ENCODE measurements around the gene DPF3.

DPF3 gene

GRCh38 chr14:72845196-72845595, 48.7 kb downstream of the DPF3 start:
- in situ Hi-C loops (cut with HindIII; ENCODE audit: low sequenced_read_pairs), result no loop called here

- in situ Hi-C loops (cut with HindIII; ENCODE audit: low sequenced_read_pairs), result no loop called here
Measured at GRCh38 chr14:72844524-72844923, 49.4 kb downstream of the DPF3 start.

GRCh38 chr14:72839753-72840607, 53.9 kb downstream of the DPF3 start:
- in situ Hi-C loops (cut with HindIII; ENCODE audit: low sequenced_read_pairs), result no loop called here

- in situ Hi-C loops (cut with HindIII; ENCODE audit: low sequenced_read_pairs), result no loop called here
Measured at GRCh38 chr14:72839351-72839750, 54.5 kb downstream of the DPF3 start.

DNA sequence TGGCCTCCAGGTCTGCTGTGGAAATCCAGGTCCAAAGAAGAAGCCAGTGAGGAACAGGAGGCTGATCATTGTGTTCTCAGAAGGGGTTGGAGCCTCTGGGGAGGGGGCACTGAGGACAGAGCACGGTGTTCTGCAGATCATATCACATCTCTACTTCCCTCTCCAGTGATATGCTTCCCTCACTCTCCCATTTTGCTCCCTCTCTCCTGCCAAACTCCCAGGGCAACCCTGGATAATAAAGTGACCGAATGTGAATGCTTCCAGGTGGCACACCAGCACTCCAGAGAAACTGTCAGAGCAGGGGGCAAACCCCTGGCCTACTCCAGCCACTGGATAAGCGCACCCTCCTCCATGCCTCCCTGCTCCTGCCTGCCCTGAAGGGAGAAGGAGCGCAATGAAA, 57.8 kb downstream of the DPF3 start:
- in situ Hi-C loops (cut with HindIII; ENCODE audit: low sequenced_read_pairs), result no loop called here

DNA sequence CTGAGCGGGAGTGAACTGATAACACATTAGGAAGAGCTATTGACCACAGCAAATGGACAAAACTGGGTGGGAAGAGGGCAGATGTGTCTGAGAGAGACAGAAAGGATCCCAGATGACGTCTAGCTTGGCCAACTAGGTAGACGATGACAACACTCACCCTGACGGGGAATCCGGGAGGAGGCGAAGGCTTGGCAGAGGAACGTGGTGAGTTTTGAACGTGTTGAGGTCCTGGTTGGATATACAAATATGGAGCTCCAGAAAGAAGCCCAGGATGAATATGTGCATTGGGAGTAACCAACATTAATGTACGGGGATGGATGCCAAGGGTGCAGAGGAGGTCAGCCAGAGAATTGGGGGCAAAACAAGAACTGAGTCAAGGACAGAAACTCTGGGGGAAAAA, 60.7 kb downstream of the DPF3 start:
- in situ Hi-C loops (cut with HindIII; ENCODE audit: low sequenced_read_pairs), result no loop called here

DNA sequence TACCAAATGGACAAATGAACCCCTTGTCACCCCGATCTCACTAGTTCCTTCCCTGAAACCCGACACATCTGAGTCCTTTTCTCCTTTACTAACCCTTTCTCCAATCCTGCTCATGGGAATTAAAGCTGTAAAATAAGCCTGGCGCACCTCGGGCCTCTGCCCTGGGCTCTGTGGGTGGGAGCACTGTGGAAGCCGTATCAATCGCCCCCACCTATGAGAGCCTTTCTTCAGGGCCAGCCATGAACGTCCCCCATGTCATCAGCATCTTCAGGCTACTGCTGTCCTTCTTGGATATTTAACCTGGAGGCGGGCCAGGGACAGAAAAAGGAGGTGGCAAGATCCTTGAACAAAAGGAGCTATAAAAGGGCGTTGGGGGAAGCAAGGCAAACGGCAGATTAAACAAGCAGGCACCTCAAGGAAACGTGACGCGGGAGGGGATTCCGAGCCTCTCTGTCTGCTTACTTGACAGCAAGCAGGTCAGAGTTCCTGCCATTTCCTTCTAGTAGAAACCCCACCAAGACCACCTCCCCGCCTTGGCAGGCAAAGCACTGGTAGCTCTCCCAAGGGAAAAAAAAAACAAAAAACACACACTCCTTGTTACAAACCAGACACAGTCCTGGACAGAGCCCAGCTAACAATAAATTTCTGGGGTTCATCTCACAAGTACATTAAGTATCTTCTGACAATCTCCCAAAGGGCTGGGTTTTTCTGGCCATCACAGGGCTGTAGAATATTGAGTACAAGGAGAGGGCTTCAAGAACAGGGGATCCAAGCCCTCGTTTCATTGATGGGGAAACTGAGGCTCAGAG, 62.9 kb downstream of the DPF3 start:
- in situ Hi-C loops (cut with HindIII; ENCODE audit: low sequenced_read_pairs), result no loop called here

GRCh38 chr14:72830356-72830755, 63.5 kb downstream of the DPF3 start:
- in situ Hi-C loops (cut with HindIII; ENCODE audit: low sequenced_read_pairs), result no loop called here

DNA sequence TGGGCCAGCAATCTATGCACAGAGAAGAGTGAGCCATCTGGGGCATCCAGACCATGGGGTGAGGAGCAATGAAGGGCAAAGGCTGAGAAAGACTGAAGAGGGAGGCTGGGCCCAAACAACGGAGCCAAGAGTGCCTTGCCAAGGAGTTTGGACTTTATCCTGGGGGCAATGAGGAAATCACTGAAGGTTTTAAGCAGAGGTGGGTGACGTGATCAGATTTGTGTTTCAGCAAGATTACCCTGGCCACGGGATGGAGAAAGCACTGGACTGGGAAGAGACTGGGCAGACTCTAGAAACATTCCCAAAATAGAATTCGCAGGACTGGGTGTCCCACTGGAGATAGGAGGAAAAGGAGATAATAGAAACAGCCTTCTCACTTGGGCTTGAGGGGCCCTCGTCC, 65.3 kb downstream of the DPF3 start:
- in situ Hi-C loops (cut with HindIII; ENCODE audit: low sequenced_read_pairs), result no loop called here

- in situ Hi-C loops (cut with HindIII; ENCODE audit: low sequenced_read_pairs), result no loop called here
Measured at GRCh38 chr14:72826039-72826438, 67.9 kb downstream of the DPF3 start.

DNA sequence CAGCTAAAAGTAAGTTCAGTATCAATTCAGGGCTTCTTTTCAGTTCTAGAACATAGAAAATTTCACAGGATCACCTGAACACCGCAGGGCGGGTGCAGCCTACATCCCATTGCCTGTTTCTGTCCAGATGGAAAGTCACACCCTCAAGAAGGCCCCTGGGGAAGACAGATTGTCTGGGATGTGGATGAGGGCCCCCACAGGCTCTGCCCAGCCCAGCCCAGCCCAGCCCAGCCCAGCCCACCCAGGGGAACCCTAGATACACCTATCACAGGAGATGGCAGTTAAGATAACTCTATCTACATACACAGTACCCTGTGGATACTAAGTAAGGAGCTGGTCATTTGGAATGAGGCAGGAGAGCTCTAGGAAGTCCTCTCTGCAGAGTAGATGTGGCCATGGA, 68.4 kb downstream of the DPF3 start:
- in situ Hi-C loops (cut with HindIII; ENCODE audit: low sequenced_read_pairs), result no loop called here

GRCh38 chr14:72824051-72824450, 69.8 kb downstream of the DPF3 start:
- in situ Hi-C loops (cut with HindIII; ENCODE audit: low sequenced_read_pairs), result no loop called here

DNA sequence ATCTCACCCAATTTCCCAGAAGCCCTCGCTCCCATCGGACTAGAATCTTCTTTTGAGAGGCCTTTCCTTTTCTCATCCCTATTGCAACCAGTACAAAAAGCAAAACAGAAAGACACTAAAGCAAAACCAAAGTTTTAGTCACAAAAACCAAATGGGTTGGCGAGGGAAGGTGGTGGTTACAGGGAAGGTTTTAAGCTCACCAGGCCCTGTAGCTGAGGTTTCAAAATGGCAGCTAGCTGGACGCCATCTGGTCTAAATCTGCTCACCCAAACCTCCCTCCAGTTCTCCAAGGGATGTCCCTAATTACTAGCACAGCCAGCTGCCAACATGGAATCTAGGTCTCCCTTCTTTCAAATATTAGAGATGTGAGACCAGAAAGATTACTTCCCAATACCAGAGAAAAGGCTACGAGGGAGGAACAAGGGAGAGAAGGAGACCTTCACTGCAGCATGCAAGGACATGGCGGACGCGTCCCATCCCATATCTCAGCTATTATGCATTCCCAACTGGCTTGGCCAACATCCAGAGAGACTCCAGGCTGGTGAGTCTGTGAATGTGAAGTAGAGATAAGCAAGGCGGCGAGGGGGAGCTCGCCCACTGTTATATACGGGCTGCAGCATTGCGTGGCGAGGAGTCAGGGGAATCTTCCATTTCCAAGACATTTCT, 70.8 kb downstream of the DPF3 start:
- in situ Hi-C loops (cut with HindIII; ENCODE audit: low sequenced_read_pairs), result no loop called here

- in situ Hi-C loops (cut with HindIII; ENCODE audit: low sequenced_read_pairs), result no loop called here
Measured at GRCh38 chr14:72818998-72819397, 74.9 kb downstream of the DPF3 start.

DNA sequence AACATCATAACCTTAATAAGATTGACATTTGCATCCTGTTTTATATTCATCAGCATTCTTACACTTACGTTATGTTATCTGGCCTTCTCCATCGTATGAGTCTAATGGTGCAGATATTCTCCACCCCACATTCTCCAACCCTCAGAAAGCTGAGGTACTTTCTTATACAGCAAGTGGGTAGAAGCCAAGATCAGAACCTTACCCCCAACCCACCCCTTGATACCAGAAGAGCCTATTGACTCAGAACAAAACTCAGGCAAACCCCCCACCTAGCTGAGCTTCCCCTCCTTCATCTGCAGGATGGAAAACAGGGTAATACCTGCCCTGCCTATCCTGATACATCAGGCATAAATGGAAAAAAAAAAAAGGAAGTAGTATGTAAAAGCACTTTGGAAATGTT, 77.6 kb downstream of the DPF3 start:
- in situ Hi-C loops (cut with HindIII; ENCODE audit: low sequenced_read_pairs), result no loop called here

GRCh38 chr14:72815430-72815829, 78.5 kb downstream of the DPF3 start:
- in situ Hi-C loops (cut with HindIII; ENCODE audit: low sequenced_read_pairs), result no loop called here

DNA sequence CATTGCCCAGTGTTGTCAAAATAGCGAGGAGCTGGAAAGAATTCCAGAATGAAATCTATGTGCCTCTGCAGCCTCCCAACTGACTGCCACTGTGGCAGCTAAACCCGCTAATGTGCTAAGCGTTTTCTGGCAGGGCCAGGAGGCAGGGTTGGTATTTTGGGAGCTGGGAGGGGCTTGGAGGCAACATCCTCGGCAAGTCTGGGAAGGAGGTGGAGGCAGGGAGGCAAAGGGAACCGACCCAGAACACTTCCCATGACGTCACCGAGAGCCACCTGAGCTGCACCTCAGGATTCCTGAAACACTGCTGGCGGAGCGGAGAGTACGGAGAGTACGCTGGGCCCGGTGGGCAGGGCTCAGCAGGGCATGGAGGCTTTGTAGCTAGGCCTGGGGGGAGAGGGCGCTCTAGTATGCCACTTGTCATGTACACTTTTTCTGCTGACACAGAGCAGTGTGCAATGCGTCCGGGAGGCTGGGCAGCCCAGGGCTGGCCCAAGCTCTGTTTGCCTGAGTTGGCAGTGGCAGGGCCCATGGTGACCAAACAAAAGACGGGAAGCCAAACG, 81.5 kb downstream of the DPF3 start:
- in situ Hi-C loops (cut with HindIII; ENCODE audit: low sequenced_read_pairs), result no loop called here

GRCh38 chr14:72810201-72810600, 83.7 kb downstream of the DPF3 start:
- in situ Hi-C loops (cut with HindIII; ENCODE audit: low sequenced_read_pairs), result no loop called here

GRCh38 chr14:72809063-72809462, 84.8 kb downstream of the DPF3 start:
- in situ Hi-C loops (cut with HindIII; ENCODE audit: low sequenced_read_pairs), result no loop called here

DNA sequence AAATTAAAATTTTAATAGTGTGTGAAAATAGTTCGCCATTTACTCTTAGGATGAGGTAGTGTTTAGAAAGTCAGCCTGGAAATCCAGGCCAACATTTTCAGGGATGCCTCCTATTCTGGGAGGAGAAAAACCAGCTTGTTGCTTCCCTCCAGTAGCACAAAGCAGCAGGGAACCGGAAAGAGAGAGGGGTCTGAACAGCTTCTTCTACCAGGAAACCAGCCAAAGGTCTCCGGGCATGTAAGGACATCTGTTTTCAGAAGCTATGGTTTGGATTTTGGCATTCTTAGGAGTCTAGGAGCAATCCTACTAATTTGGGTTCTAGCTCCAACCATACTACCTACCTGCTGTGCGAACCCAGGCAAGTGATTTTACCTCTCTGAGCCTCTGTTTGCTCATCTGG, 85.3 kb downstream of the DPF3 start:
- in situ Hi-C loops (cut with HindIII; ENCODE audit: low sequenced_read_pairs), result no loop called here

DNA sequence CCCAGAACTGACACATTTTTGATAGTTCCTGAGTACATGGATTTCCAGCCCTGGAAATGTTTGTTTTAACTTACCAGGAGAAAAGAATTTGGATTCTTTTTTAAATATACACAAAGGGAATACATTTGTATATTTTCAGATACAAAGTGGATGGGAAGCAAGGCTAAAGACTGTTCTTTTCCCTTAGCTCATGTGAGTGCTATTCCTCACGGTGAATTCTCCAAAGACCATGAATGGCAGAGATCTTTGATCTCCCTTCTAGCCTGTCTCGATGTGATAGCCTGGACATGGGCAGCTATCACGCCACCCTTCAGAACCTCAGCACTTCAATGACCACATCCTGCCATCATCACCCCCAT, 91.3 kb downstream of the DPF3 start:
- in situ Hi-C loops (cut with HindIII; ENCODE audit: low sequenced_read_pairs), result no loop called here
